B cell (primary cell): Measurements from ENCODE around the gene SMIM41. TPM values are rescaled to one million over a fixed set of nuclear protein-coding genes. Genes with fewer than 3 reads are reported as not detected.

Experiments
- ATAC-seq: fragments of 200-7000 bp; cut with Tn5 transposase; one replicate; pipeline ENCODE4 v1.10.0; 2021; ENCODE audit warnings: low read depth, mild to moderate bottlenecking, moderate number of reproducible peaks, moderate library complexity
- CTCF ChIA-PET: fragments of 350-600 bp; sonication (Branson Sonifier 250); formaldehyde crosslinking; loops from one replicate; lab custom pipeline; 2021; ENCODE audit warnings: antibody characterized with exemption, inconsistent platforms; lab: Charles Lee
- POLR2A ChIA-PET: fragments of 350-600 bp; sonication (Branson Sonifier 250); formaldehyde crosslinking; loops from one replicate; lab custom pipeline; 2021; ENCODE audit warnings: antibody characterized with exemption; lab: Charles Lee
- DNase-seq: peaks from one replicate; pipeline ENCODE4 v3.0.0; 2013
- H2AFZ ChIP-seq: 2 replicates; pipeline ENCODE4 v1.6.1; 2012; ENCODE audit warnings: mild to moderate bottlenecking, low read depth, low read length; ENCODE audit not compliant: insufficient read depth, poor library complexity, severe bottlenecking
- H3K27ac ChIP-seq, 2 donors: 1 replicate in 1 of 2; 2 replicates in 1 of 2; pipeline ENCODE4 v1.5.1; 2012 to 2013; ENCODE audit warnings: low read length in 2 of 2, mild to moderate bottlenecking in 2 of 2, moderate library complexity in 1 of 2
- H3K27me3 ChIP-seq, 4 experiments: fragments of 200-600 bp in 1 of 4; sonication (generic) in 1 of 4; replicated peaks in 1 of 4; 1 replicate in 2 of 4; 2 replicates in 2 of 4; pipeline versions ENCODE4 v1.6.1 to v1.7.0; 2013 to 2016; ENCODE audit warnings: low read length in 3 of 4, mild to moderate bottlenecking in 2 of 4, mixed read lengths in 1 of 4, moderate library complexity in 1 of 4; ENCODE audit not compliant: insufficient read depth in 4 of 4, control insufficient read depth in 3 of 4; ENCODE audit errors: control extremely low read depth in 1 of 4
- H3K36me3 ChIP-seq, 2 experiments: replicated peaks in 1 of 2; 1 replicate in 1 of 2; 2 replicates in 1 of 2; pipeline versions ENCODE4 v1.6.1 to v1.7.1; 2013; ENCODE audit warnings: low read length in 1 of 2; ENCODE audit not compliant: insufficient read depth in 2 of 2, control insufficient read depth in 1 of 2; ENCODE audit errors: control extremely low read depth in 1 of 2, extremely low read depth in 1 of 2
- H3K4me1 ChIP-seq, 2 donors: fragments of 200-600 bp in 1 of 2; sonication (generic) in 1 of 2; 1 replicate in 1 of 2; 2 replicates in 1 of 2; pipeline versions ENCODE4 v1.5.1 to v1.6.1; 2013 to 2017; ENCODE audit warnings: low read length in 2 of 2; ENCODE audit not compliant: control insufficient read depth in 2 of 2, insufficient read depth in 2 of 2
- H3K4me2 ChIP-seq: replicated peaks from 2 replicates; pipeline ENCODE3; 2012; ENCODE audit warnings: mild to moderate bottlenecking, low read depth, low read length; ENCODE audit not compliant: poor library complexity, severe bottlenecking
- H3K4me3 ChIP-seq, 5 experiments: fragments of 200-600 bp in 1 of 5; sonication (generic) in 1 of 5; 1 replicate in 3 of 5; 2 replicates in 2 of 5; pipeline versions ENCODE4 v1.5.1 to v1.7.0; 2011 to 2016; ENCODE audit warnings: low read length in 4 of 5, mild to moderate bottlenecking in 4 of 5, low read depth in 2 of 5, control low read depth in 1 of 5, moderate library complexity in 1 of 5; ENCODE audit not compliant: insufficient read depth in 1 of 5; ENCODE audit errors: control extremely low read depth in 1 of 5, extremely low read depth in 1 of 5
- H3K79me2 ChIP-seq: fragments of 200-600 bp; sonication (generic); one replicate; pipeline ENCODE4 v1.6.0; 2016; ENCODE audit warnings: low read length; ENCODE audit not compliant: control insufficient read depth, insufficient read depth
- H3K9ac ChIP-seq: fragments of 200-600 bp; sonication (generic); 2 replicates; pipeline ENCODE4 v1.6.1; 2017; ENCODE audit warnings: mild to moderate bottlenecking, low read length, moderate library complexity
- H3K9me3 ChIP-seq, 3 donors: one replicate each; pipeline versions ENCODE4 v1.6.1 to v1.7.1; 2013; ENCODE audit warnings: low read length in 2 of 3; ENCODE audit not compliant: control insufficient read depth in 2 of 3, insufficient read depth in 1 of 3; ENCODE audit errors: control extremely low read depth in 1 of 3
- H4K20me1 ChIP-seq: 2 replicates; pipeline ENCODE4 v1.6.0; 2012; ENCODE audit warnings: mild to moderate bottlenecking, low read length; ENCODE audit not compliant: insufficient read depth, control insufficient read depth, poor library complexity, severe bottlenecking
- H3K27ac Mint-ChIP-seq: one replicate; pipeline ENCODE4 v1.8.0; 2021; ENCODE audit warnings: mixed read lengths
- H3K27me3 Mint-ChIP-seq: one replicate; pipeline ENCODE4 v1.8.0; 2021; ENCODE audit warnings: mixed read lengths
- H3K4me1 Mint-ChIP-seq: one replicate; pipeline ENCODE4 v1.8.0; 2021; ENCODE audit warnings: mixed read lengths
- H3K4me3 Mint-ChIP-seq: one replicate; pipeline ENCODE4 v1.8.0; 2021; ENCODE audit warnings: mixed read lengths
- H3K9me3 Mint-ChIP-seq: one replicate; pipeline ENCODE4 v1.8.0; 2022; ENCODE audit warnings: mixed read lengths; ENCODE audit not compliant: insufficient read depth
- CTCF ChIP-seq: fragments of 200-600 bp; IDR thresholded peaks from one replicate; pipeline ENCODE4 v1.8.0; 2022; ENCODE audit warnings: antibody characterized with exemption, mild to moderate bottlenecking
- EZH2 ChIP-seq: IDR thresholded peaks from 2 replicates; pipeline ENCODE4 v1.6.1; 2012; ENCODE audit warnings: borderline replicate concordance, low read depth, mild to moderate bottlenecking, moderate library complexity, low read length; ENCODE audit not compliant: insufficient read depth, poor library complexity, severe bottlenecking
- WGBS: methylation state at CpG from one replicate; pipeline ENCODE4 v1.1.5; 2013; ENCODE audit warnings: missing lambda C conversion rate; ENCODE audit not compliant: insufficient coverage; 5-methylcytosine and 5-hydroxymethylcytosine counted together
- intact Hi-C: fragments of 100-400 bp; cut with micrococcal nuclease; formaldehyde crosslinking; loops from one replicate; pipeline ENCODE4 v1.10.0; 2022
- polyA plus RNA-seq: library from polyadenylated mRNA; depleted of rRNA; stranded (reverse); fragments of >200 nt; gene quantifications from 2 replicates; pipeline ENCODE4 v1.2.3, GENCODE V29; 2012
- total RNA-seq, 2 donors: library from RNA; stranded (reverse); fragments of 120-200 nt in 1 of 2; gene quantifications; 1 replicate in 1 of 2; 2 replicates in 1 of 2; pipeline versions ENCODE4 v1.2.3 to v1.2.4, GENCODE V29; 2013 to 2022

The SMIM41 gene
- total and polyA plus RNA-seq, 2 donors (not counting 1 experiment from before 2014, with no cell fraction given) = 0.12 TPM; not detected in 1

GRCh38 chr12:52082026-52082668 is 2.6 kb downstream of the SMIM41 start:
- H3K9ac ChIP-seq = peak overlapping the region; percentile 36
- DNase-seq = no peak
- peak overlapping the region; percentile 74 for H3K4me2 ChIP-seq
- H3K27me3 ChIP-seq = peaks cover 0 to 2% (median 0%) of the 10 kb centered on the region in 4 experiments
- H2AFZ ChIP-seq = peak overlapping the region; percentile 20
- WGBS = 88% methylated on average over 9 of the region's 13 CpGs
- no peaks in the 10 kb centered on the region for H3K79me2 ChIP-seq
- peak overlapping the region in 1 of 5 experiments; percentile 22 for H3K4me3 ChIP-seq
- POLR2A ChIA-PET = interaction anchor here (0.8 to 3.1 kb wide), 9 partner anchors 11 to 76 kb away, joined by 3 to 14 read pairs (median 4); partner anchors contain the start of genes ATG101, NR4A1 and TAMALIN
- H3K9me3 Mint-ChIP-seq = no peaks in the 10 kb centered on the region
- H3K4me3 Mint-ChIP-seq = peak overlapping the region; percentile 68
- peaks cover 32 to 36% of the 10 kb centered on the region in 2 donors for H3K4me1 ChIP-seq
- no peaks in the 10 kb centered on the region for H3K9me3 ChIP-seq
- peaks cover 0 to 20% of the 10 kb centered on the region in 2 experiments for H3K36me3 ChIP-seq
- H3K27me3 Mint-ChIP-seq = no peaks in the 10 kb centered on the region
- H3K27ac ChIP-seq = peak overlapping the region; percentile 45 to 62
- H4K20me1 ChIP-seq = no peaks in the 10 kb centered on the region
- intact Hi-C loops = no loop called here
- H3K4me1 Mint-ChIP-seq = peaks cover 33% of the 10 kb centered on the region
- CTCF ChIA-PET = interaction anchor here (0.6 to 34.6 kb wide), 12 partner anchors 9 to 907 kb away, joined by 3 to 1315 read pairs (median 9); partner anchors contain the start of genes ATG101, NR4A1 and TAMALIN
- TF ChIP-seq EZH2 = no peak
- no peak for TF ChIP-seq CTCF
- peak overlapping the region; percentile 81 for H3K27ac Mint-ChIP-seq
- ATAC-seq = no peak

GRCh38 chr12:52082669-52082987 is 3.1 kb downstream of the SMIM41 start:
- Histone ChIP-seq H3K79me2 (no peaks in the 10 kb centered on the region), H3K27me3 (peaks cover 0 to 3% (median 0%) of the 10 kb centered on the region in 4 experiments), H4K20me1 (no peaks in the 10 kb centered on the region), H3K9ac (no peak overlapping the region), H3K4me2 (peak overlapping the region; percentile 74), H3K27ac (no peak overlapping the region), H3K4me3 (no peak overlapping the region), H3K9me3 (no peaks in the 10 kb centered on the region), H3K4me1 (peaks cover 32 to 36% of the 10 kb centered on the region in 2 donors), H3K36me3 (peaks cover 0 to 17% of the 10 kb centered on the region in 2 experiments), H2AFZ (no peak overlapping the region)
- H3K4me1 Mint-ChIP-seq = peaks cover 33% of the 10 kb centered on the region
- H3K27ac Mint-ChIP-seq = no peak overlapping the region
- ATAC-seq = no peak
- TF ChIP-seq EZH2 (no peak), CTCF (no peak)
- no peak overlapping the region for H3K4me3 Mint-ChIP-seq
- POLR2A ChIA-PET = interaction anchor here (0.9 to 3.1 kb wide), 4 partner anchors 13 to 56 kb away, joined by 3 to 14 read pairs (median 3); partner anchors contain the start of genes ATG101 and NR4A1
- no peak for DNase-seq
- intact Hi-C loops = no loop called here
- CTCF ChIA-PET = interaction anchor here (0.7 to 34.6 kb wide), 14 partner anchors 13 to 97 kb away, joined by 3 to 1315 read pairs (median 6); partner anchors contain the start of genes ATG101, NR4A1 and TAMALIN
- no peaks in the 10 kb centered on the region for H3K27me3 Mint-ChIP-seq
- no peaks in the 10 kb centered on the region for H3K9me3 Mint-ChIP-seq
- 87% methylated on average over 4 of the region's 4 CpGs for WGBS
